ENCODE results near the gene STK32C.
"Not testable (repeated sequence)": the region's sequence is repeated elsewhere in the genome, so short reads cannot be mapped to it uniquely, and the experiment has no call there.

Gene STK32C

DNA sequence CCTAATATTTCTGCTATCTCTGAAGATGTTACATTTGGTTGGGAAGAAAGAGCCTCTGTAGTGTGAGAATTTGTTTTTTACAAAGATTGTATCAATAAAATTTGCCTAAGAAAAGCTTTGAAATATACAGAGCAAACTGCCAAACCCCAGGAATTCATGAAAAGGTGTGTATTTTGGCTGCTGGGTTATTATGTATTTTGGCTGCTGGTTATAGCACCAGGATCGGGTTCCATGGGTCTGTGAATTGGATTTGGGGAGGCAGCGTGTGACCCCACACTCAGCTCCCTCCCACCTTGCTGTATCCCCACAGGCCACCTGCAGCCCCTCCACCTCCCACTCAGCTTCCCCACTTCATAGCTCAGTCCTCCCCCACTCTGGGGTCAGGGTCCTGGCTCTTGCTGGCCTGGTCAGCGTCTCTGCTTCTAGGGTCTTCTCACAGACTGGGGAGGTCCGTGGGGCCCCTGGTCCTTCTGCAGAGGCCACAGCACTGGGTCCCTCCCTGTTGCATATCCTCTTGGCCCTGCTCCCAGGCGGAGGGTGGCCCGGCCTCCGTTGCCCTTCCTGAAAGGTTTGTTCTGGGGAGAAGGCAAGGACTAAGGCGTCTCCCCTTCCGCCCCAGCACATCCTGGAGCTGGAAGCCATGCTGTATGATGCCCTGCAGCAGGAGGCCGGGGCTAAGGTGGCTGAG, 145.0 kb downstream of the STK32C start:
- no peak for DNase-seq

DNA sequence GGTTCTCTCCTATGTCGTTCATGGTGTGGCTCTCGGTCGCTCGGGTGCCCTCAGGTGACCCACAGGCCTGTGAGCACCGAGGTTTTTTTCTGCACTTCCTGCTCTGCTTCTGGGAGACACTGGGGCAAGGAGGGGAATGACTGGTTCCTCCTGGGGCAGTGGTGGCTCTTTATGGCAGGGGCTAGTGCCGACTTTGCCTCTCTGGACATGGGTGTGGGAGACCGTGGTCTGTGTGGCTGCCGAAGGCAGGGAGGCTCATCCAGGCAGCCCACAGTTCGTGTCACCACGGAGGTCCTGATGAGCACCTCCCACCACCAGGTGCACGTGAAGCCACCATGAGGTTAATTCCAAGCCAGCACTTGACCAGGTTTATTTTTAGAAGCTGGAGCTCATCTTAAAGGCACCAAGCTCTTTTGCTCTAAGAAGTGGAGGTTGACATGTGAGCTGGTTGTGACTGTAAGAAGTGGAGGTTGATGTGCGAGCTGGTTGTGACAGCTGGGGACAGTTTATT, 145.7 kb downstream of the STK32C start:
- no peak for DNase-seq

DNA sequence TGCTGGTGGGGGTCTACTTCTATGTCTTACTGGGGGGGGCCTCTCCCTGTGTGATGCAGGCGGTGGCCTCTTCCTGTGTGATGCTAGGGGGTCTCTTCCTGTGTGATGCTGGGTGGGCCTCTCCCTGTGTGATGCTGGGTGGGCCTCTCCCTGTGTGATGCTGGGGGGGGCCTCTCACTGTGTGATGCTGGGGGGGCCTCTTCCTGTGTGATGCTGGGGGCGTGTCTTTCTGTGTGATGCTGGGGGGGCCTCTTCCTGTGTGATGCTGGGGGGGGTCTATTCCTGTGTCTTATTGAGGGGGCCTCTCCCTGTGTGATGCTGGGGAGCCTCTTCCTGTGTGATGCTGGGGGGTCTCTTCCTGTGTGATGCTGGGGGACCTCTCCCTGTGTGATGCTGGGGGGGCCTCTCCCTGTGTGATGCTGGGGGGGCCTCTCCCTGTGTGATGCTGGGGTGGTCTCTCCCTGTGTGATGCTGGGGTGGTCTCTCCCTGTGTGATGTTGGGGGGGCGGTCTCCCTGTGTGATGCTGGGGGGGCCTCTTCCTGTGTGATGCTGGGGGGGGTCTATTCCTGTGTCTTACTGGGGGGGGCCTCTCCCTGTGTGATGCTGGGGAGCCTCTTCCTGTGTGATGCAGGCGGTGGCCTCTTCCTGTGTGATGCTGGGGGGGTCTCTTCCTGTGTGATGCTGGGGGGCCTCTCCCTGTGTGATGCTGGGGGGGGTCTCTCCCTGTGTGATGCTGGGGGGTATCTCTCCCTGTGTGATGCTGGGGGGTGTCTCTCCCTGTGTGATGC, 146.7 kb downstream of the STK32C start:
- not testable (repeated sequence) for DNase-seq

DNA sequence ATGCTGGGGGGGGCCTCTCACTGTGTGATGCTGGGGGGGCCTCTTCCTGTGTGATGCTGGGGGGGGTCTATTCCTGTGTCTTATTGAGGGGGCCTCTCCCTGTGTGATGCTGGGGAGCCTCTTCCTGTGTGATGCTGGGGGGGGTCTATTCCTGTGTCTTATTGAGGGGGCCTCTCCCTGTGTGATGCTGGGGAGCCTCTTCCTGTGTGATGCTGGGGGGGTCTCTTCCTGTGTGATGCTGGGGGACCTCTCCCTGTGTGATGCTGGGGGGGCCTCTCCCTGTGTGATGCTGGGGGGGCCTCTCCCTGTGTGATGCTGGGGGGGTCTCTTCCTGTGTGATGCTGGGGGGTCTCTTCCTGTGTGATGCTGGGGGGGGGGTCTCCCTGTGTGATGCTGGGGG, 147.5 kb downstream of the STK32C start:
- DNase-seq, result not testable (repeated sequence)

DNA sequence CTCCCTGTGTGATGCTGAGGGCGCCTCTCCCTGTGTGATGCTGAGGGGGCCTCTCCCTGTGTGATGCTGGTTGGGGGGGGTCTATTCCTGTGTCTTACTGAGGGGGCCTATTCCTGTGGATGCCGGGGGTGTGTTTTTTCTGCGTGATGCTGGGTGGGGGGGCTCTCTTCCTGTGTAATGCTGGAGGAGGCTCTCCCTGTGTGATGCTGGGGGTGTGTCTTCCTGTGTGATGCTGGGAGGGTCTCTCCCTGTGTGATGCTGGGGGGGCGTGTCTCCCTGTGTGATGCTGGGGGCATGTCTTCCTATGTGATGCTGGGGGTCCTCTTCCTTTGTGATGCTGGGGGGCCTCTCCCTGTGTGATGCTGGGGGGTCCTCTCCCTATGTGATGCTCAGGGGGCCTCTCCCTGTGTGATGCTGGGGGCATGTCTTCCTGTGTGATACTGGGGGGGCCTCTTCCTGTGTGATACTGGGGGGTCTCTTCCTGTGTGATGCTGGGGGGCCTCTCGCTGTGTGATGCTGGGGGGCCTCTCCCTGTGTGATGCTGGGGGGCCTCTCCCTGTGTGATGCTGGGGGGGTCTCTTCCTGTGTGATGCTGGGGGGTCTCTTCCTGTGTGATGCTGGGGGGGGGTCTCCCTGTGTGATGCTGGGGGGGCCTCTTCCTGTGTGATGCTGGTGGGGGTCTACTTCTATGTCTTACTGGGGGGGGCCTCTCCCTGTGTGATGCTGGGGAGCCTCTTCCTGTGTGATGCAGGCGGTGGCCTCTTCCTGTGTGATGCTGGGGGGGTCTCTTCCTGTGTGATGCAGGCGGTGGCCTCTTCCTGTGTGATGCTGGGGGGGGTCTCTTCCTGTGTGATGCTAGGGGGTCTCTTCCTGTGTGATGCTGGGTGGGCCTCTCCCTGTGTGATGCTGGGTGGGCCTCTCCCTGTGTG, 148.2 kb downstream of the STK32C start:
- not testable (repeated sequence) for DNase-seq

DNA sequence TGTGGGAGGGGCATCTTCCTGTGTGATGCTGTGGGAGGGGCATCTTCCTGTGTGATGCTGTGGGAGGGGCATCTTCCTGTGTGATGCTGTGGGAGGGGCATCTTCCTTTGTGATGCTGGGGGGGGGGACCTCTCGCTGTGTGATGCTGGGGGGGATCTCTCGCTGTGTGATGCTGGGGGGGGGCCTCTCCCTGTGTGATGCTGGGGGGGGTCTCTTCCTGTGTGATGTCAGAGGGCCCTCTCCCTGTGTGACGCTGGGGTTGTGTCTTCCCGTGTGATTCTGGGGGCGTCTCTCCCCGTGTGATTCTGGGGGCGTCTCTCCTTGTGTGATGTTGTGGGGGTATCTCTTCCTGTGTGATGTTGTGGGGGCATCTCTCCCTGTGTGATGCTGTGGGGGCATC, 148.9 kb downstream of the STK32C start:
- DNase-seq, result no peak

DNA sequence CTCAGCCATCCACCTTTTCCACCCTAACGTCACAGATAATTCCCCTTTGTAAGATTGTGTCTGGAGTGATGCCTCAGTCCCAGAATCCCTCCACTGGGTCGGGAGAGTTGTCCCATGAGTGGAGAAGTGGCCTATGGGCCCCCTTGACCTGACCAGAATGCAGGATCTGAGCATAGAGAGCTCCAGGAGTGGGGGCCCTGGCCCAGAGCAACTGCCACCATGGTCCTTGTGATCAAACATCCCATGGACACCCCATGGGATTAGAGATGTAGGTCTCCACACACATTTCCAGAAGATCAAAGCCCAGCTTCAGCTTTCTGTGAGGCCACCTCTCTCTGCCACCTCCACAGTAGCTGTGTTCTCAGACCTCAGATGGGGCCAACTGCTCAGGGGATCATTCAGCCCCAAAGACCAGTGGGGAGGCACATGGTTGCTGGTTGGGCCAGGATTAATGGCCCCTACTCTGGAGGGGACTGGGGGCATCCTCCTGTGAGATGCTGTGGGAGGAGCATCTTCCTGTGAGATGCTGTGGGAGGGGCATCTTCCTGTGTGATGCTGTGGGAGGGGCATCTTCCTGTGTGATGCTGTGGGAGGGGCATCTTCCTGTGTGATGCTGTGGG, 149.5 kb downstream of the STK32C start:
- DNase-seq, result no peak

All from amniotic stem cell (primary cell).